NK-92 treated with Interleukin-12 subunit alpha and Interleukin-12 subunit beta, amount 100 ng/mL, for 24 hours (cell line): ENCODE measurements around the gene SPECC1L.
"Not testable (repeated sequence)": the region's sequence is repeated elsewhere in the genome, so short reads cannot be mapped to it uniquely, and the experiment has no call there.

Source experiments
- DNase-seq: peaks from one replicate; lab custom pipeline; 2025; lab: John Stamatoyannopoulos, UW

The SPECC1L gene

DNA sequence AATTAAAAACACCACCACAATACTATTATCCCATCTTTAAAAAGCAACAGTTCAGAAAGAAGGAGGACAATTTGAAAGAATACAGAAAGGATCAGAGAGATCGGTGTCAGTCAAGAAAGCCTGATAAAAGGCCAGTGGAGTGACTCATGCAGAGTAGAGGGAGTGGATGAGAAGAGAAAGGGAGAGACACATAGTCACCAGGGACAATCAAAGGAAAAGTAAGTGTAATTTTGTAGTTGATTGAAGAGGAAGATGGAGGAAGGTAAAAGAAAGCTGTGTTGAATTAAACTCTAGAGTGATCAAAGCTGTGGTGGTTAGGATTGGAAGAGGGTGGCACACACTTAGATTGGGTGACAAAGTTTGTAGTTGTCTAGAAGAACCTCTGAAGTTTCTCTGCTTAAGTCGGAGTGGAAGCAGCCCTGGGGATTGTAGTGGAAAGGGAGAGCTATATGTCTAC lies 14.1 kb downstream of the SPECC1L start:
- no peak for DNase-seq

DNA sequence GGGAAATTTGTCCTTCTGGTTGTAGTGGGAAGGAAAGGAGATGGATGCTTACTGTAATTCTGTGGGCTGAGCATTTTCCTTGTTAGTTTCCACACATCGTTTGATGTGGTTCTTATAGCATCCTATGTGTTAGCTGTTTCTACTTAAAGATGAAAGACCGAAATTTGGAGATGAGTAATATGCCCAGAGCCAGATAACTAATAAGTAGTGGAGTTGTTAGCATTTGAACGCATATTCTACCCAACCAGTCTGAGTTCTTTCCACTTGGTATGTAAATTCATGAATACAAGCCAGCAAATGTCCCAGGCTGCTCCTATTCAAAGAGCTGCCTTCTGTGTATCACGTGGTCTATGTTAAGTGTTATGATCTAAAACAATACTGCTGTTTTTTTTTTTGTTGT lies 14.6 kb downstream of the SPECC1L start:
- DNase-seq: no peak

DNA sequence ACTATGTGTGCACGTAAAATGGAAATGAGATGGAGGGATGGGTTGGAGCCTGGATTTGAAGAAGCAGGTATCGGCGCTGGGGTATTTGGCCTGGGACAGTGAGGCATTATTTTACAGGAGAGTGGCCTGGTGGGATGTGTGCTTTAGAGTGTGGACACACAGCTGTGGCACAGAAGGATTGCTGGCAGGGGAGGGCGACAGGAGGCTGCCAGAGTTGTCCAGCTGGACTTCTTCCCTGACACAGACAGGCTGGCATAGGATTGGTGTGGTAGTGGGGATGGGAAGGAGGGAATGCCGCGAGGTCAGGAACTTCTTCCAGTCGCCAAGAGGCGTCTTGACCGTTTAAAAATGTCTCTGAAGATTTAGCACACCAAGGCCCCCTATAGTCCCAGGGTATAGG lies 16.6 kb downstream of the SPECC1L start:
- not testable (repeated sequence) for DNase-seq

DNA sequence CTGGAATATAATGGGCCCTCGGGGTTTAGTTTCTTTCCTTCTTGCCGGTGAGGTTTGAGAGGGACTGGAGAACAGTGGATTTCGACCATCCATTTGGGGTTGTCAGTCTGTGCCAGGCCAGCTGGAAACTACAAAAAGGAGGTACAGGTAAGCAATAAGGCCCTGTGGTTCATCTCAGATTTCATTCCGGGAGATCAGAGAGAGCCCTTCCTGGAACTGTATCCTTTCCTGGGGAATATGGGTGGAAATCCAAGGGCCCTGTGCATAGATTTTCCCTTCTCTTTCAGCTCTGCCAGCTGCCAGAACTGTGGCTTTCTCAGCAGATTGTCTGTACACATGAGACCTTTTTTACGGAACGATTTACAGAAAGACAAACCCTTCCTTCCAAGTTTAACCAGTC lies 17.2 kb downstream of the SPECC1L start:
- not testable (repeated sequence) for DNase-seq

DNA sequence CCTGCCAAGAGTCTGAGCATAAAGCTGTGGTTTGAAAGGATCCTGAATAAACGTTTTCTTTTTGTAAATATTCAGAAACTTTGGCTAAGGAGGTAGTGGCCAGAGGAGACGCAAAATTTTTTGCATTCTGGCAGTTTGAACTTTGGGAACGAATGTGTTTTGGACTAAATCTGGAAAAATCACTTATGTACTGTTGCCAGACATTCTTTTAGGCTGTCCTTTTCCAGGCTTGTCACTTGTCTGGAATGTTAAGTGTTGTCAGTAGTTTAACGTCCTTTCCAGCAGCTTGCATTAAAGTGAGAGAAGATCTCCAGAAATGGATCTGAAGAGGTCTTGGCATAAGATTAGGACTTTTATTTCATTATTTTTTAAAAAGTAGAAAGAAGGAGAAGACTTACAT lies 18.5 kb downstream of the SPECC1L start:
- no peak for DNase-seq

- DNase-seq: no peak
Observed at GRCh38 chr22:24289741-24290163, 19.1 kb downstream of the SPECC1L start.

- DNase-seq: no peak
Observed at GRCh38 chr22:24290459-24290858, 19.8 kb downstream of the SPECC1L start.

DNA sequence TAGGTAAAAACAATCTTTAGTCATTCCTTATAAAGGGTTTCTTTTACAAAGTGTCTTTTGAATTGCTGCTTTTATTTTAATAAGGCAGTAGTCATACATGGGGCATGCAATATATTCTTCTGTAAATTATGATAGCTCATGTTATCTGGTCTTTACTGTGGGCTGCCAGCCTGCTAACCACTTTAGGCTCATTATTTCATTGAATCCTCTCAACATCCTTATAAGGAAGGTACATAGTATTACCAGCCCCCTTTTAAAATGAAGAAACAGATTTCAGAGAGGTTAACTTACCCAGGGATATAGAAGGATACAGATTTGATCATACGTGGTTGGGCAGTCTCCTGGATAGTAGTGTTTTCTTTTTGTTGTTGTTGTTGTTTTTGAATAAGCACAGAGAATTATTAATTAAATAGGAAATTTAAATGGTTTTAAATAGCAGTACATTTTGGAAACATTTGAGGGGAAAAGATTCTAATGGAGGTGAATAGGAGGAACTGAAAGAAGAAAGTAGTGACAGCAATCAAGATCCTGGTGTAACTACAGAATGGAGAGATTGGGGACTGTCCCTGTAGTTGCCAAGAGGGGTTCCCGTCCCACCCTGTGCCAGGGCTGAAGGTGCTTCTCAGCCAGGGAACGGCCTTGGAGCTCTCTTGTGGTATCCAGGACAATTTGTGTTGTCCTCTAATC lies 21.0 kb downstream of the SPECC1L start:
- no peak for DNase-seq

- not testable (repeated sequence) for DNase-seq
Observed at GRCh38 chr22:24292202-24292830, 21.7 kb downstream of the SPECC1L start.

DNA sequence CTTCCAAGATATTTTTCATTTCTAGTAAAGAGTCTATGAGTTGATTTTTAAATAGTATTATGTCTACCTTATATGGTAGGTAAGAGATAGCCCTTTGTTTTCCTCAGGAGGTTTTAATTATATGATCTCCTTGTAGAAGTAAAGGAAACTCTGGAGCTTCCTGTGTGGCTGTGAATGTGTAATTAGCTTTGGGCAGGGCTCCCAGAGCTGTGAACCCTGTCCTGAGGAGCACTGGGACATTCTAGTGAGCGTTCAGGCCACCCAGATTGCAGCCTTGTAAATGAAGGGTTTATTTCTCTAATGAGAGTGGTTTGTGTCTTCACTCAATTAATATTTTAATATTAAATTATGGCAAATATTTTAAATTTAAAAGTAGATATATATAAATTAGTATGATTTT lies 24.3 kb downstream of the SPECC1L start:
- not testable (repeated sequence) for DNase-seq

DNA sequence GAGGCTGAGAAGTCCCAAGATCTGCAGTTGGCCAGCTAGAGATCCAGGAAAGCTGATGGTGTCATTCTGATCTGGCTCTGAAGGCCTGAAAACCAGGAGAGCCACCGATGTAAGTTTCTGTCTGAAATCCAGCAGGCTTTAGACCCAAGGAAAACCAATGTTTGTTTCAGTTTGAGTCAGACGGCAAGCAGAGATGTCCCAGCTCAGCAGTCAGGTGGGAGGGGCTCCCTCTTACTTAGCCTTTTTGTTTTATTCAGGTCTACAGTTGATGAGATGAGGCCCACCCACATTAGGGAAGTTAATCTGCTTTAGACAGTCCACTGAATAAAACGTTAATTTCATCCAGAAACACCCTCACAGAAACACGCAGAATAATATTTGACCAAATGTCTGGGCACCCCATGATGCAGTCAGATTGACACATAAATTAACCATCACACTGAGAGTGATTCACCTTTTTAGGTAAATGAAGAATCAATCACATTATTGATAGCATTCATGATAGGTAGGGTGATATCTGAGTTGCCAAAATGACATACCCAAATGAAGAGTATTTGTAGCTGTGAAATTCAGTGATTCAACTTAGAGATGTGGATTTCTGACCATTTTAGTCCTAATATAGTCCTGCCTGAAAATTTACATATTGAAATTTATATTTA lies 28.0 kb downstream of the SPECC1L start:
- DNase-seq: not testable (repeated sequence)

DNA sequence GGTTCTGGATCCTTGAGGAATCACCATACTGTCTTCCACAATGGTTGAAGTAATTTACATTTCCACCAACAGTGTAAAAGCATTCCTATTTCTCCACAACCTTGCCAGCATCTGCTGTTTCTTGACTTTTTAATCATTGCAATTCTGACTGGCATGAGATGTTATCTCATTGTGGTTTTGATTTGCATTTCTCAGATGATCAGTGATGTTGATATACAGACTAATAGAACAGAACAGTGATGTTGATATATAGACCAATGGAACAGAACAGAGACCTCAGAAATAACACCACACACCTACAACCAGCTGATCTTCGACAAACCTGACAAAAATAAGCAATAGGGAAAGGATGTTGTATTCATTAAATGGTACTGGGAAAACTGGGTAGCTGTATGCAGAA lies 29.9 kb downstream of the SPECC1L start:
- DNase-seq: not testable (repeated sequence)

DNA sequence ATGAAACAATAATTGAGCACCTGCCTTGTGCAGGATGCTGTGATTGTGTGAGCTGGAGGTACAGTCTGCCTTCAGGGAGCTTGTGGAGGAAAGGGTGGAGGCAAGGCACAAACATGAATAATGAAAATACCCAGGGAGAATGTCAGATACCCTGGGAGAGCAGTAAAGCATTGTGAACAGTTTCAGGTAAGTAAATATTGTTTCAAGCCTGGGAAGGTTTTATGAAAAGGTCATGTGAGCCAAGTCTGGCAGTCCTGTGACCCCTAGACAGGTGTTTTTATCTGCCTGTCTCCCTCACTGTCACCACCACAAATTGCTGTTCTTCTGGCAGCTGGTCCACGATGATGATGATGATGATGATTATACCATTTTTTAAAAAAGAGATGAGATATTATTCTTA lies 32.0 kb downstream of the SPECC1L start:
- DNase-seq: no peak

DNA sequence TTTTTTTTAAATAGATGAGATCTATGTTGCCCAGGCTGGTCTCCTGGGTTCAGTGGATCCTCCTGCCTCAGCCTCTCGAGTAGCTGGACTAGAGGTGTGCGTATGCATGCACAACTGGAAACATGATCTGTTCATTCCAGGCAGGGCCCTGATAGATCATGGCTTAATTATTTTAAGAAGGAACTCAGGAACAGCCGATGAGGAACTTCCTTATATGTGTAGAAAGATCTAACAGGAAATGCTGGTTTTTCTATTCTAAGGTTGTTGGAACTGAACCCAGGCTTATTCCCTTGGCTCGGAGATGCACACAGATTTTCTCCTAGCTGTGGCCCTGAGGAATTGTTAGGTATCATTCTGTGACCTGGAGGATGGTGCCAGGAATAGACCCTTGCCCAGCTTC lies 32.4 kb downstream of the SPECC1L start:
- no peak for DNase-seq

GRCh38 chr22:24304062-24304675 lies 33.5 kb downstream of the SPECC1L start:
- DNase-seq: no peak

DNA sequence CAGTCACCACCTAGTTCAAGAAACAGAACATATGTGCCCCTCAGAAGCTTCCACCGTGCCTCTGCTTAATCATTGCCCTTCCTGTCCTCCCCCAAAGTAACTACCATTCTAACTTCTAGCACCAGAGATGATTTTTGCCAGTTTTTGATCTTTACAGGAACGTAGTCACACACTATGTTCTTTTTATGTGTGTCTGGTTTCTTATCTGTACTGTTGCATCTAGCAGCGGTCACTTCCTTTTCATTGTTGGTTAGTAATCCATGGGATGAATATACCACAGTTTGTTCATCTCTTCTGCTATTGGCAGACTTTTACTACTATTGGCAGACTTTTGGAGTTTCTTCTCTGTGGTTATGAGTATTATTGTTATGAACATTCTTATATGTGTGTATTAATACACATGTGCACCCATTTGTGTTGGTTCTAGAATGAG lies 34.6 kb downstream of the SPECC1L start:
- DNase-seq: no peak

GRCh38 chr22:24310969-24311368 lies 40.3 kb downstream of the SPECC1L start:
- DNase-seq: no peak

GRCh38 chr22:24315367-24315966 lies 44.8 kb downstream of the SPECC1L start:
- no peak for DNase-seq

- not testable (repeated sequence) for DNase-seq
Observed at GRCh38 chr22:24316264-24316663, 45.6 kb downstream of the SPECC1L start.

- not testable (repeated sequence) for DNase-seq
Observed at GRCh38 chr22:24317511-24317910, 46.9 kb downstream of the SPECC1L start.

- no peak for DNase-seq
Observed at GRCh38 chr22:24319451-24319850, 48.8 kb downstream of the SPECC1L start.

DNA sequence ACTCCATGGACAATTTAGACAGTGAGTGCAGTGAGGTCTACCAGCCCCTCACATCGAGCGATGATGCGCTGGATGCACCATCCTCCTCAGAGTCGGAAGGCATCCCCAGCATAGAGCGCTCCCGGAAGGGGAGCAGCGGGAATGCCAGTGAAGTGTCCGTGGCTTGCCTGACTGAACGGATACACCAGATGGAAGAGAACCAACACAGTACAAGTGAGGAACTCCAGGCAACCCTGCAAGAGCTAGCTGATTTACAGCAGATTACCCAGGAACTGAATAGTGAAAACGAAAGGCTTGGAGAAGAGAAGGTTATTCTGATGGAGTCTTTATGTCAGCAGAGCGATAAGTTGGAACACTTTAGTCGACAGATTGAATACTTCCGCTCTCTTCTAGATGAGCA lies 51.4 kb downstream of the SPECC1L start:
- no peak for DNase-seq
